GM23338 (cell line): ENCODE data around the gene TMEM154.

Source experiments
- CREB1 ChIP-seq: fragments of 250-450 bp; sonication (Bioruptor Pico); IDR thresholded peaks from 2 replicates; pipeline ENCODE4 v1.5.0; 2020; ENCODE audit warnings: low read depth, mild to moderate bottlenecking, moderate library complexity
- EZH2 ChIP-seq: fragments of 200-600 bp; sonication (generic); IDR thresholded peaks from one replicate; pipeline ENCODE4 v1.8.0; 2017; ENCODE audit warnings: antibody characterized with exemption, mild to moderate bottlenecking, low read depth; ENCODE audit not compliant: unreplicated experiment

GRCh38 chr4:152727784-152728183 is 48.0 kb upstream of the TMEM154 start:
- TF ChIP-seq CREB1 (CRISPR knock-in tag) = no peak
- TF ChIP-seq EZH2 = no peak
